DND-41 (cell line): ENCODE measurements around the gene ACAD11.

ENCODE experiments used
- ATAC-seq: fragments of 200-7000 bp; cut with Tn5 transposase; 3 replicates; pipeline ENCODE4 v1.9.1; 2021; ENCODE audit warnings: low read depth; ENCODE audit not compliant: insufficient read depth
- DNase-seq: peaks from one replicate; pipeline ENCODE4 v3.0.0-alpha.2; 2020
- H2AFZ ChIP-seq: 2 replicates; pipeline ENCODE4 v1.6.0; 2012; ENCODE audit warnings: low read depth, low read length
- H3K27ac ChIP-seq: 2 replicates; pipeline ENCODE4 v1.5.1; 2012; ENCODE audit warnings: low read length, inconsistent platforms
- H3K27me3 ChIP-seq: fragments of 200-600 bp; sonication (generic); 2 replicates; pipeline ENCODE4 v1.6.0; 2012; ENCODE audit warnings: low read length, mild to moderate bottlenecking, inconsistent platforms; ENCODE audit not compliant: insufficient read depth, poor library complexity
- H3K36me3 ChIP-seq: 2 replicates; pipeline ENCODE4 v1.5.1; 2012; ENCODE audit warnings: low read length, inconsistent platforms; ENCODE audit not compliant: insufficient read depth
- H3K4me1 ChIP-seq: 2 replicates; pipeline ENCODE4 v1.5.1; 2012; ENCODE audit warnings: mild to moderate bottlenecking, low read length; ENCODE audit not compliant: insufficient read depth
- H3K4me2 ChIP-seq: 2 replicates; pipeline ENCODE4 v1.6.0; 2012; ENCODE audit warnings: mild to moderate bottlenecking, moderate library complexity, low read length, inconsistent platforms; ENCODE audit not compliant: insufficient read depth
- H3K4me3 ChIP-seq, 2 experiments: fragments of 200-600 bp in 1 of 2; shearing (Covaris generic) in 1 of 2; 2 replicates each; pipeline ENCODE4 v1.5.1; 2012 to 2016; ENCODE audit warnings: inconsistent platforms in 2 of 2, low read length in 2 of 2, mild to moderate bottlenecking in 2 of 2, low read depth in 1 of 2, moderate library complexity in 1 of 2
- H3K79me2 ChIP-seq: 2 replicates; pipeline ENCODE4 v1.6.0; 2012; ENCODE audit warnings: low read length, inconsistent platforms; ENCODE audit not compliant: insufficient read depth
- H3K9ac ChIP-seq: 2 replicates; pipeline ENCODE4 v1.6.0; 2012; ENCODE audit warnings: low read depth, mild to moderate bottlenecking, inconsistent platforms, low read length, moderate library complexity
- H3K9me3 ChIP-seq: 2 replicates; pipeline ENCODE4 v1.5.1; 2012; ENCODE audit warnings: low read length, moderate library complexity, mild to moderate bottlenecking, inconsistent platforms; ENCODE audit not compliant: insufficient read depth, severe bottlenecking
- H4K20me1 ChIP-seq: 2 replicates; pipeline ENCODE4 v1.6.0; 2012; ENCODE audit warnings: low read length; ENCODE audit not compliant: insufficient read depth
- EZH2 ChIP-seq: IDR thresholded peaks from 3 replicates; pipeline ENCODE4 v1.6.1; 2012; ENCODE audit warnings: borderline replicate concordance, low read depth, mild to moderate bottlenecking, moderate library complexity, low read length, inconsistent platforms; ENCODE audit not compliant: severe bottlenecking
- TF ChIP-seq, protein P1 (sequence below): IDR thresholded peaks from 2 replicates; pipeline ENCODE4 v1.5.1; 2012; ENCODE audit warnings: borderline replicate concordance, low read length, moderate library complexity, mild to moderate bottlenecking; ENCODE audit not compliant: poor library complexity, severe bottlenecking; ENCODE audit errors: extremely low read depth

ACAD11 gene

DNA sequence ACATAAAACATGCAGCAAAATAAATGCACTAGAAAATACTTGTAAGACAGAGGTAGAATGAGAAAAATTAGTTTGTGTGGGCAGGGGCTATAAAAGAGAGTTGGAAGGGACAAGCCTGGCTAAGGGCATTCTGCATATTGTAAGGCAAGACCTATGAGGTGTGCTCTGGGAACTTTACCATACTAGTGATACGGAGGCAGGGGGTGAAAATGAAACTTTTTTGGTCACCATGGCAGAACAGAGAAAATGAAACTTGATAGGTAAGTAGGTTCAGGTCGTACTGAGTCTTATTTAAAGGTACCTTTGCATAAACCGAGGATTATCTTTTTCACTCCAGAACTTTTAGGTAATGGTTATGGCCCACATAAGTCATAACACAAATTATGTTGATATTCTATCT lies 137.3 kb downstream of the ACAD11 start:
- Histone ChIP-seq H3K9me3 (no peaks in the 10 kb centered on the region), H3K4me2 (no peak overlapping the region), H3K4me3 (no peak overlapping the region), H3K27me3 (no peaks in the 10 kb centered on the region), H4K20me1 (no peaks in the 10 kb centered on the region), H3K27ac (no peak overlapping the region), H3K9ac (no peak overlapping the region), H3K4me1 (no peaks in the 10 kb centered on the region), H3K79me2 (no peaks in the 10 kb centered on the region), H3K36me3 (peaks cover 84% of the 10 kb centered on the region), H2AFZ (no peak overlapping the region)
- TF ChIP-seq, protein P1, sequence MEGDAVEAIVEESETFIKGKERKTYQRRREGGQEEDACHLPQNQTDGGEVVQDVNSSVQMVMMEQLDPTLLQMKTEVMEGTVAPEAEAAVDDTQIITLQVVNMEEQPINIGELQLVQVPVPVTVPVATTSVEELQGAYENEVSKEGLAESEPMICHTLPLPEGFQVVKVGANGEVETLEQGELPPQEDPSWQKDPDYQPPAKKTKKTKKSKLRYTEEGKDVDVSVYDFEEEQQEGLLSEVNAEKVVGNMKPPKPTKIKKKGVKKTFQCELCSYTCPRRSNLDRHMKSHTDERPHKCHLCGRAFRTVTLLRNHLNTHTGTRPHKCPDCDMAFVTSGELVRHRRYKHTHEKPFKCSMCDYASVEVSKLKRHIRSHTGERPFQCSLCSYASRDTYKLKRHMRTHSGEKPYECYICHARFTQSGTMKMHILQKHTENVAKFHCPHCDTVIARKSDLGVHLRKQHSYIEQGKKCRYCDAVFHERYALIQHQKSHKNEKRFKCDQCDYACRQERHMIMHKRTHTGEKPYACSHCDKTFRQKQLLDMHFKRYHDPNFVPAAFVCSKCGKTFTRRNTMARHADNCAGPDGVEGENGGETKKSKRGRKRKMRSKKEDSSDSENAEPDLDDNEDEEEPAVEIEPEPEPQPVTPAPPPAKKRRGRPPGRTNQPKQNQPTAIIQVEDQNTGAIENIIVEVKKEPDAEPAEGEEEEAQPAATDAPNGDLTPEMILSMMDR, result no peak
- TF ChIP-seq EZH2, result no peak
- ATAC-seq, result no peak
- DNase-seq, result no peak

DNA sequence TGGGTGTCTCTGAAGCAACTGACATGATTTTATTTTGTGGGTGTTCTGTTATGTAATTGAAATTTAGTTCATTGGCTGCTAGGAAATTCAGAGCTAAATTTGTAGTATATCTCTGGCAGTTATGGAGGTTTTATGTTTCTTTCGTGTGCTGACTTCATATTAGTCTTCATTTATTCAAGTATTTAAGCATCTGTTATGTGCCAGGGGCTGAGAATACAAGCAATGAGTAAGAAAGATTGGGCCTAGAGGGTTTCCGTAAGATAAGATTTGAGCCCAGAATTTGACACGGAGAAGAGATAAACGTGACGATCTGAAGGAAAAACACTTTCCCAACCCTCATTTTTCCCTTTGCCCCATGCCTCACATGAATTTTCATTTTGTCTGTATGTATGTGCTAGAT lies 137.7 kb downstream of the ACAD11 start:
- Histone ChIP-seq H3K4me2 (no peak overlapping the region), H3K27ac (no peak overlapping the region), H3K9me3 (no peaks in the 10 kb centered on the region), H3K4me1 (no peaks in the 10 kb centered on the region), H2AFZ (no peak overlapping the region), H3K79me2 (no peaks in the 10 kb centered on the region), H3K4me3 (no peak overlapping the region), H3K9ac (no peak overlapping the region), H3K27me3 (no peaks in the 10 kb centered on the region), H4K20me1 (no peaks in the 10 kb centered on the region), H3K36me3 (peaks cover 86% of the 10 kb centered on the region)
- no peak for TF ChIP-seq EZH2
- TF ChIP-seq, protein P1, result no peak
- ATAC-seq, result no peak
- DNase-seq, result no peak

DNA sequence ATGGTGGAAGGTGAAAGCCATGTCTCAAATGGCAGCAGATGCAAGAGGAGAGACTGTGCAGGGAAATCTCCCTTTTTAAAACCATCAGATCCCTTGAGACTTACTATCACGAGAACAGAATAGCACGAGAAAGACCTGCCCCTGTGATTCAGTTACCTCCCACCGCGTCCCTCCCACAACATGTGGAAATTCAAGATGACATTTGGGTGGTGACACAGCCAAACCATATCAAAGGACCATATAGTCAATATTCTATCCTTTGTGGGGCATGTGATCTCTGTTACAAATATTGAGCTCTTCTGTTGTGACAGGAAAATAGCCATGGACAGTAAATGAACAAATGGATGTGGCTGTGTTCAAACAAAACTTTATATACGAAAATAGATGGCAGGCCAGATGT lies 139.7 kb downstream of the ACAD11 start:
- peaks cover 87% of the 10 kb centered on the region for H3K36me3 ChIP-seq
- H3K79me2 ChIP-seq, result no peaks in the 10 kb centered on the region
- no peak overlapping the region for H3K9ac ChIP-seq
- no peak overlapping the region for H3K27ac ChIP-seq
- no peaks in the 10 kb centered on the region for H4K20me1 ChIP-seq
- H3K4me2 ChIP-seq, result no peak overlapping the region
- DNase-seq, result no peak
- H3K4me1 ChIP-seq, result no peaks in the 10 kb centered on the region
- ATAC-seq, result no peak
- TF ChIP-seq EZH2, result no peak
- TF ChIP-seq, protein P1, result no peak
- no peaks in the 10 kb centered on the region for H3K27me3 ChIP-seq
- no peak overlapping the region for H3K4me3 ChIP-seq
- no peak overlapping the region for H2AFZ ChIP-seq
- H3K9me3 ChIP-seq, result no peaks in the 10 kb centered on the region

DNA sequence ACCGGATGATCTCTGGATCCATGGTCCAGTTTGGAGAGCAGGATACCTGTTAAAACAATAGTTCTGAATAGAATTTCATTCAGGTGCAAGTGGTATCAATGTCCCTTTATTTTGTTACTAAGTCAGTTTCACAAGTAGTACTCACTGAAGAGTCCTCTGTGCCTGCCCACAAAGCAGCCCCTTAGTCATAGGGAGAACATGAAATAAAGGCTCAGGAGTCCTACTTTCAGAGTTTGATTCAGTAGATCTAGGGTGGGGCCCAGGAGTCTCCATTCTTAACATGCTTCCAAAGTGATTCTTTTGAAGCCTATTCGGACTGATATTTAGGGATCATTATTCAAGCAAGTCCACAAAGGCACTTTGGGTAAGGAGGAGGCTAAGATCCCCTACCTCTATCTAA lies 142.3 kb downstream of the ACAD11 start:
- H2AFZ ChIP-seq, result no peak overlapping the region
- TF ChIP-seq, protein P1, result no peak
- TF ChIP-seq EZH2, result no peak
- no peaks in the 10 kb centered on the region for H3K79me2 ChIP-seq
- no peaks in the 10 kb centered on the region for H3K4me1 ChIP-seq
- H4K20me1 ChIP-seq, result no peaks in the 10 kb centered on the region
- no peak overlapping the region for H3K27ac ChIP-seq
- DNase-seq, result no peak
- no peak for ATAC-seq
- H3K4me3 ChIP-seq, result no peak overlapping the region
- H3K27me3 ChIP-seq, result no peaks in the 10 kb centered on the region
- H3K9me3 ChIP-seq, result no peaks in the 10 kb centered on the region
- no peak overlapping the region for H3K9ac ChIP-seq
- no peak overlapping the region for H3K4me2 ChIP-seq
- H3K36me3 ChIP-seq, result peaks cover 87% of the 10 kb centered on the region
